Measurements from ENCODE around the gene ZNF768.

The ZNF768 gene

DNA sequence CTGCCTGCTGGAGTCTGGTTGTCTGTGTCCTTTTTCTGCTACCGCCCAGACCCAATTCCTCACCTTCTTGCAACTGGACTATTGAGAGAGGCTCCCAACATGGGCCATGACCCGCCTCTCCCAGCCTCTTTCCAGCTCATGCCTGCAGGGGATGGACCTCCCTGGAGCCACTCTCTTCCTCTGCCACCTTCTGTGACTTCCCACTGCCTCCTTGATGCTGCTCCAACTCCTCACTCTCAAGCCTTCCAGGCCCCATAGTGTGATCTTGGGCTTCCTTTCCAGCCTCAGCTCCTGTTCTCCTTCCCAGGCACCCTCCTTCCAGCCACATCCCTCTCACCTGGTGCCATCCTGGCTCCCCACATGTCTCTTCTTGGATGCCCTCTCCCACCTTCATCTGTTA is 11.1 kb downstream of the ZNF768 start:
- DNase-seq (ENCODE audit: low read depth, low spot score) = no peak
- TF ChIP-seq POLR2AphosphoS5 (IDR thresholded peaks at IDR 0.05; ENCODE audit: borderline replicate concordance, low read depth, low read length) (no peak), EZH2 (IDR thresholded peaks at IDR 0.05) (no peak), FOXP2 (optimal IDR thresholded peaks at IDR 0.05; ENCODE audit: control extremely low read depth, extremely low read length, insufficient read depth) (no peak)

DNA sequence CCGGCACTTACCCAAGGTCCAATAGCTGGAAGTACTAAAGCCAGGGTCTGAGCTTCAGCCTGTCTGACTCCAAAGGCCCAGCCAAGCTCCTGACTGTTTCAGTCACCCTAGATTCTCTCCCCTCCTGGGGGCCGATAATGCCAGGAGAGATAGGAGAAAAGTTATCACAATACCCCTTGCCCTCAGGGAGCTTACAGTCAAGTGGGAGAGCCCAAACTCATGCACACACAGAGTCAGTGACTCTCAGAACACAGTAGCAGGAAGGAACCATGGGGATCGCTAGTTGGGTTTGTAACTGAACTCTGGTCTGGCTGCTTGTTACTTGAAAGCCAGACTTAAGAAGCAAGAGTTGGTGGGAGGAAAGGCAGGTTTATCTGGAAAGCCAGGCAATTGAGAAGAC is 14.9 kb downstream of the ZNF768 start:
- H3K27ac ChIP-seq = no peak overlapping the region
- H3K9ac ChIP-seq (ENCODE audit: insufficient read length) = no peak overlapping the region
- TF ChIP-seq EZH2 (IDR thresholded peaks at IDR 0.05) = no peak
- no peak for TF ChIP-seq POLR2AphosphoS5 (IDR thresholded peaks at IDR 0.05; ENCODE audit: borderline replicate concordance, low read depth, low read length)
- TF ChIP-seq FOXP2 (optimal IDR thresholded peaks at IDR 0.05; ENCODE audit: control extremely low read depth, extremely low read length, insufficient read depth) = no peak
- no peaks in the 10 kb centered on the region for H3K9me3 ChIP-seq (ENCODE audit: low read depth, low read length)
- DNase-seq (ENCODE audit: low read depth, low spot score) = no peak
- H3K36me3 ChIP-seq (ENCODE audit: insufficient read depth, low read length) = no peaks in the 10 kb centered on the region
- H3K4me3 ChIP-seq = no peak overlapping the region

More for the DNA sequence above, 11.1 kb downstream of the ZNF768 start:
- no peak overlapping the region for H3K4me3 ChIP-seq
- no peak overlapping the region for H3K9ac ChIP-seq (ENCODE audit: insufficient read length)
- no peaks in the 10 kb centered on the region for H3K36me3 ChIP-seq (ENCODE audit: insufficient read depth, low read length)
- no peaks in the 10 kb centered on the region for H3K9me3 ChIP-seq (ENCODE audit: low read depth, low read length)
- H3K27ac ChIP-seq = no peak overlapping the region

DNA sequence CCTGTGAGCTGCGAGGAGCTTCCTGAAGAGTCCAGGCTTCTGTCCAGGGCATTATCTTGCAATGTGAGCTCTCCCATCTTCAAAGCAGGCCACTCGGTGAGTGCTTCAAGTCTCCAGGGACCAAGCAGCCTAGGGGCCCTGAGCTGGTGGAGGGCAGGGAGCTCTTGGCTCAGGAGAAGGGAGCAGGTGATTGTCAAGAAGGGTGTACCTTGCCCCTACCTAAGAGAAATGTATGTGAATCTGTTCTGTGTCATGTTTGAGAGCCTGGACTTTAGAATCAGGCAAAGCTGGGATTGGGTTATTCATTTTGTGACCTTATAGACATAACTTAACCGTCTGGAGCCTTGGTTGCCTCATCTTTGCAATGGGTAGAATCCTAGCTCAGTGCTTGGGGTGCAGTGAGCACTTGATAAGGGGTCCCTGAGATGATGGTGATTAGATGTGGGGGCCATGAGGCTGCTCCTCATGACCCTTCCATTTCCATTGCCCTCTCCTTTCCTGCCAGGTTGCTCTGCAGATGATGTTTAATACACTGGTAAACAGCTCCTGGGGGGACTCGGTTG is 15.9 kb downstream of the ZNF768 start:
- H3K9me3 ChIP-seq (ENCODE audit: low read depth, low read length) = no peaks in the 10 kb centered on the region
- H3K36me3 ChIP-seq (ENCODE audit: insufficient read depth, low read length) = no peaks in the 10 kb centered on the region
- TF ChIP-seq FOXP2 (optimal IDR thresholded peaks at IDR 0.05; ENCODE audit: control extremely low read depth, extremely low read length, insufficient read depth) (no peak), POLR2AphosphoS5 (IDR thresholded peaks at IDR 0.05; ENCODE audit: borderline replicate concordance, low read depth, low read length) (no peak), EZH2 (IDR thresholded peaks at IDR 0.05) (no peak)

DNA sequence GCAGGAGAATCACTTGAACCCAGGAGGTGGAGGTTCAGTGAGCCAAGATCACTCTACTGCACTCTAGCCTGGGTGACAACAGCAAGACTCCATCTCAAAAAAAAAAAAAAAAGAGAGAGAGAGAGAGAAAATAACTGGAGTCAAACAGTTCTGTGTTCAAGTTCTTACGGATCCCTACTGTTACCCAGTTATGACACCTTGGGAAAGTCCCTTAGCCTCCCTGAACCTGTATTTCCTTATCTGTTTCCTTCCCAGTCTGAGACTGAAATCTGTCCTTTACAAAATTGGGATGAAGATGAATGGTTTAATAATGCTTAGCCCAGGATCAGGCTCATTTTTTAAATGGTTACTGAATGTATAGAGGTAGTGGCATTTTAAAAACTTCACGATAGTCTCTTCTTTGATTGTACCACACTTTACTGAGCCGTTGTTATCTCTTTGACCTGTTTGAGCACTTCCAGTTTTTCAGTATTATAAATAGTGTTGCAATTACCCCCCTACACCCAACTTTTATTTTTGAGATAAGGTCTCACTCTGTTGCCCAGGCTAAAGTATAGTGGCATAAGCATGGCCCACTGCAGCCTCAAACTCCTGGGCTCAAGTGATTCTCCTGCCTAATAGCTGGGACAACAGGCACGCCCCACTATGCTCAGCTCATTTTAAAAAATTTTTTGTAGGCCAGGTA is 17.1 kb downstream of the ZNF768 start:
- no peaks in the 10 kb centered on the region for H3K36me3 ChIP-seq (ENCODE audit: insufficient read depth, low read length)
- no peak for TF ChIP-seq POLR2AphosphoS5 (IDR thresholded peaks at IDR 0.05; ENCODE audit: borderline replicate concordance, low read depth, low read length)
- no peak for TF ChIP-seq FOXP2 (optimal IDR thresholded peaks at IDR 0.05; ENCODE audit: control extremely low read depth, extremely low read length, insufficient read depth)
- no peak for TF ChIP-seq EZH2 (IDR thresholded peaks at IDR 0.05)
- H3K27ac ChIP-seq = no peak overlapping the region

More for the DNA sequence above, 15.9 kb downstream of the ZNF768 start:
- Histone ChIP-seq H3K9ac (ENCODE audit: insufficient read length) (no peak overlapping the region), H3K27ac (no peak overlapping the region), H3K4me3 (no peak overlapping the region)
- no peak for DNase-seq (ENCODE audit: low read depth, low spot score)

DNA sequence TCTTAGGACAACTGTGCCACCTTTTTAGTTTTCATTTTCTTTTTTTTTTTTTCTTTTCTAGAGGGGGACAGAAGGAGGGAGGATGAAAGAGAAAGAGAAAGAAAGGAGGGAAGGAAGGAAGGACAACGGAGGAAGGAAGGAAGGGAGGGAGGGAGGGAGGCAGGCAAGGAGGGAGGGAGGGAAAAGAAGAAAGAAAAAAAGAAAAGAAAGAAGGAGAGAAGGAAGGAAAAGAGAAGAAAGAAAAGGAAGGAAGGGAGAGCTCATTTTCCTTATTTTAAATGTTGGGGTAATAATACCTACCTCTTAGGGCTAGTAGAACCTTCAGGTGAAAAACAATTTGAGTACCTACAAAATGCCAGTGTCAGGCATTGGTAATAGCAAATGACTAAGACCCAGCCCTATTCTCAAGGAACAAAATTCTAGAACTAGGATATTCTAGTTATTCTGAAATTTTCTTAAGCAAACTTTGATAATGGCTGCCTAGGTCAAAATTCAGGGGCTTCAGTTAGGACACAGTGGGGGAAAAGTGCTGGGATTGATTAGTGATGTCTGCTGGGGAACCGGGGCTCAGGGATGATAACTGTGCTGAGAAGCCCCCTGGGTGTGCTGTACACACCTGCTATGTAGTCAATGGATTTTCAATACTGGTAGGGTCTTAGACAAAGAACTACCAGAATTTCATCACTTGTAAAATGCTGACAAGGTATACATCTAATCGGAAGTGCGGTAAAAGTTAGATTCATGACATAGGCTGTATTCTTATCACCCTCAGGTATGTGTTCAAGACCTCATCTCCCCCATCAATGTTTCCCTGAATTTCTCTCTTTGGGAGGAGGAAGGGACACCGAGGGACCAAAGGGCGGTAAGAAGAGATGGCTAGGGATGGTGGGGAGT is 22.7 kb downstream of the ZNF768 start:
- no peak for TF ChIP-seq EZH2 (IDR thresholded peaks at IDR 0.05)
- TF ChIP-seq POLR2AphosphoS5 (IDR thresholded peaks at IDR 0.05; ENCODE audit: borderline replicate concordance, low read depth, low read length) = no peak
- H3K9me3 ChIP-seq (ENCODE audit: low read depth, low read length) = no peaks in the 10 kb centered on the region
- no peak for DNase-seq (ENCODE audit: low read depth, low spot score)
- H3K4me3 ChIP-seq = no peak overlapping the region
- H3K9ac ChIP-seq (ENCODE audit: insufficient read length) = no peak overlapping the region
- H3K36me3 ChIP-seq (ENCODE audit: insufficient read depth, low read length) = no peaks in the 10 kb centered on the region
- H3K27ac ChIP-seq = no peak overlapping the region

More for the DNA sequence above, 17.1 kb downstream of the ZNF768 start:
- DNase-seq (ENCODE audit: low read depth, low spot score) = no peak
- no peak overlapping the region for H3K4me3 ChIP-seq
- no peak overlapping the region for H3K9ac ChIP-seq (ENCODE audit: insufficient read length)
- H3K9me3 ChIP-seq (ENCODE audit: low read depth, low read length) = no peaks in the 10 kb centered on the region

DNA sequence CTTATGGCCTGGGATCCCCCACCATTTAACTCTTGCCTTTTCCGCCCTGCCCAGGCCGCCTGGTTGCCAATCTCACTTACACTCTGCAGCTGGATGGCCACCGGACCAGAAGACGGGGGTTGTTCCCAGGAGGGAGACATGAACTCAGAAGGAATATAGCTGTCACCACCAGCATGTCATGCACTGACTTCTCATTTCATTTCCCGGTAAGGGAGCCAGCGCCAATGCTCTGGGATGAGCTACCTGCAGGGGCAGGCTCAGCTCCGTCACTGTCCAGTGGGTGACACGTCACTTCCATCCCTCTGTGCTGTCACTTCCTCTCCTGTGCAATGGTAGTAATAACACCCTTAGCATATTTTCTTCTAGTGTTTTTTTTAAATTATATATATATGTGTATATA is 27.1 kb downstream of the ZNF768 start:
- TF ChIP-seq POLR2AphosphoS5 (IDR thresholded peaks at IDR 0.05; ENCODE audit: borderline replicate concordance, low read depth, low read length) (no peak), EZH2 (IDR thresholded peaks at IDR 0.05) (no peak), FOXP2 (optimal IDR thresholded peaks at IDR 0.05; ENCODE audit: control extremely low read depth, extremely low read length, insufficient read depth) (no peak)
- H3K36me3 ChIP-seq (ENCODE audit: insufficient read depth, low read length) = no peaks in the 10 kb centered on the region
- H3K27ac ChIP-seq = no peak overlapping the region
- no peak overlapping the region for H3K4me3 ChIP-seq
- no peaks in the 10 kb centered on the region for H3K9me3 ChIP-seq (ENCODE audit: low read depth, low read length)
- DNase-seq (ENCODE audit: low read depth, low spot score) = no peak
- no peak overlapping the region for H3K9ac ChIP-seq (ENCODE audit: insufficient read length)

DNA sequence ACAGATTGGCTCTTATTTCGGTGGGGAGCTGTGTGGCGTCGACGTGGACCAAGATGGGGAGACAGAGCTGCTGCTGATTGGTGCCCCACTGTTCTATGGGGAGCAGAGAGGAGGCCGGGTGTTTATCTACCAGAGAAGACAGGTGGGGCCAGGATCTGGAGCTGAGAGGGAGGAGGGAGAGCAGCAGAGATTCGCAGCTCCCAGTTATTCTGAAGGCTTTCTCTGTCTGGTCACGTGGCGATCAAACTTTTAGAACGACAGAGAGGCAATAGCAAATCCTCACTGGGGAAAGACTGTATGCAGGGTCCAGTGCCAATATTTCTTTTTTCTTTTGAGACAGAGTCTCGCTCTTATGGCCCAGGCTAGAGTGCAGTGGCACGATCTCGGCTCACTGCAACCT is 31.7 kb downstream of the ZNF768 start:
- DNase-seq (ENCODE audit: low read depth, low spot score) = no peak
- TF ChIP-seq EZH2 (IDR thresholded peaks at IDR 0.05) (no peak), FOXP2 (optimal IDR thresholded peaks at IDR 0.05; ENCODE audit: control extremely low read depth, extremely low read length, insufficient read depth) (no peak), POLR2AphosphoS5 (IDR thresholded peaks at IDR 0.05; ENCODE audit: borderline replicate concordance, low read depth, low read length) (no peak)

DNA sequence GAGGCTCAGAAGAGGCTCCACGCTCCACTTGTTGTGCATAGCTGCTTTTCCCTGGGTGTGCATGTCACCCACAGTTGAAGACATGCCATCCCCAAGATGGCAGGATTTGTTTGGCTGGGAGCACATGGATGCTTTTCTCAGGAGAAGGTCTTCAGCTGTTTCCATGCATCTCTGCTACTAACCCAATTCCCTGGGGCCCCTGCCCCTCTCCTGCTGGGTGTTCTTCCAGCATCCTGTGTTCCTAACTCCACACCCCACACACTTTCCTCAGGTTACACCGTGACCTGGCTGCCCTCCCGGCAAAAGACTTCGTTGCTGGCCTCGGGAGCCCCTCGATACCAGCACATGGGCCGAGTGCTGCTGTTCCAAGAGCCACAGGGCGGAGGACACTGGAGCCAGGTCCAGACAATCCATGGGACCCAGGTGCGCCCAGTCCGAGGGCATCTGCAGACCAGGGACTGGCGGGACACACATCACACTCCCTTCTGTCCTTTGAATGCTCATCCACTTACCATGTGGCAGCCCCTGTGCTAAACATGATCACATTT is 32.4 kb downstream of the ZNF768 start:
- DNase-seq (ENCODE audit: low read depth, low spot score) = no peak
- Histone ChIP-seq H3K9me3 (ENCODE audit: low read depth, low read length) (no peaks in the 10 kb centered on the region), H3K9ac (ENCODE audit: insufficient read length) (no peak overlapping the region), H3K36me3 (ENCODE audit: insufficient read depth, low read length) (no peaks in the 10 kb centered on the region), H3K4me3 (no peak overlapping the region), H3K27ac (no peak overlapping the region)
- TF ChIP-seq FOXP2 (optimal IDR thresholded peaks at IDR 0.05; ENCODE audit: control extremely low read depth, extremely low read length, insufficient read depth) (no peak), POLR2AphosphoS5 (IDR thresholded peaks at IDR 0.05; ENCODE audit: borderline replicate concordance, low read depth, low read length) (no peak)

More for the DNA sequence above, 31.7 kb downstream of the ZNF768 start:
- no peak overlapping the region for H3K9ac ChIP-seq (ENCODE audit: insufficient read length)
- H3K9me3 ChIP-seq (ENCODE audit: low read depth, low read length) = no peaks in the 10 kb centered on the region
- H3K4me3 ChIP-seq = no peak overlapping the region
- H3K36me3 ChIP-seq (ENCODE audit: insufficient read depth, low read length) = no peaks in the 10 kb centered on the region
- H3K27ac ChIP-seq = no peak overlapping the region

Data from SK-N-MC (cell line).